SK-N-SH (cell line): ENCODE measurements around the gene TGFBI. TPM values are rescaled to one million over a fixed set of nuclear protein-coding genes. Genes with fewer than 3 reads are reported as not detected.
A peak's percentile ranks its signal among the peaks of the same experiment; 100 is the strongest.

Experiments
- CTCF ChIA-PET: fragments of 300-600, 350-600 bp; formaldehyde crosslinking; extraction: SDS; loops from one replicate; lab custom pipeline; 2021; lab: Yijun Ruan, JAX
- POLR2A ChIA-PET: fragments of 350-600 bp; sonication (Branson Sonifier 250); formaldehyde crosslinking; extraction: SDS; loops from one replicate; lab custom pipeline; 2020; ENCODE audit warnings: antibody characterized with exemption, inconsistent platforms; lab: Yijun Ruan, JAX
- DNase-seq: peaks from one replicate; pipeline ENCODE4 v3.0.0; 2012
- H2AFZ ChIP-seq: fragments of 200-600 bp; sonication (generic); 2 replicates; pipeline ENCODE4 v1.8.1; 2016; ENCODE audit warnings: antibody characterized with exemption, mild to moderate bottlenecking, low read depth
- H3F3A ChIP-seq: fragments of 200-600 bp; sonication (generic); replicated peaks from 2 replicates; pipeline ENCODE3; 2016; ENCODE audit warnings: antibody characterized with exemption, mild to moderate bottlenecking; ENCODE audit not compliant: insufficient read depth
- H3K27ac ChIP-seq, 2 experiments: fragments of 200-500 bp in 1 of 2; fragments of 200-600 bp in 1 of 2; sonication (Bioruptor generic) in 1 of 2; sonication (generic), shearing (Covaris generic) in 1 of 2; 2 replicates each; pipeline versions ENCODE4 v1.5.1 to v1.6.1; 2014 to 2016; ENCODE audit warnings: low read depth in 2 of 2, inconsistent platforms in 1 of 2, low read length in 1 of 2, mild to moderate bottlenecking in 1 of 2, mixed read lengths in 1 of 2
- H3K27me3 ChIP-seq: fragments of 200-600 bp; sonication (generic), shearing (Covaris generic); 2 replicates; pipeline ENCODE4 v1.6.1; 2016; ENCODE audit warnings: mixed run types; ENCODE audit not compliant: insufficient read depth
- H3K36me3 ChIP-seq, 2 experiments: fragments of 200-500 bp in 1 of 2; fragments of 200-600 bp in 1 of 2; sonication (Bioruptor generic) in 1 of 2; sonication (generic) in 1 of 2; replicated peaks in 1 of 2; 2 replicates each; pipeline versions ENCODE3 to v1.5.1; 2014 to 2016; ENCODE audit warnings: low read length in 1 of 2, mild to moderate bottlenecking in 1 of 2; ENCODE audit not compliant: insufficient read depth in 2 of 2, control insufficient read depth in 1 of 2
- H3K4me1 ChIP-seq, 2 experiments: fragments of 200-500 bp in 1 of 2; fragments of 200-600 bp in 1 of 2; sonication (Bioruptor generic) in 1 of 2; sonication (generic), shearing (Covaris generic) in 1 of 2; 2 replicates each; pipeline versions ENCODE4 v1.5.1 to v1.6.1; 2014 to 2016; ENCODE audit warnings: low read depth in 1 of 2, low read length in 1 of 2, mixed run types in 1 of 2; ENCODE audit not compliant: insufficient read depth in 2 of 2, control insufficient read depth in 1 of 2
- H3K4me2 ChIP-seq: fragments of 200-600 bp; sonication (generic), shearing (Covaris generic); 2 replicates; pipeline ENCODE4 v1.6.1; 2017; ENCODE audit warnings: mixed run types
- H3K4me3 ChIP-seq, 2 experiments: fragments of 200-500 bp in 1 of 2; fragments of 200-600 bp in 1 of 2; sonication (Bioruptor generic) in 1 of 2; sonication (generic), shearing (Covaris generic) in 1 of 2; 2 replicates each; pipeline versions ENCODE4 v1.5.1 to v1.8.1; 2014 to 2016; ENCODE audit warnings: low read depth in 2 of 2, inconsistent platforms in 1 of 2, low read length in 1 of 2, mild to moderate bottlenecking in 1 of 2, mixed read lengths in 1 of 2, moderate library complexity in 1 of 2
- H3K79me2 ChIP-seq: fragments of 200-600 bp; sonication (generic); 2 replicates; pipeline ENCODE4 v1.8.1; 2017; ENCODE audit warnings: mild to moderate bottlenecking; ENCODE audit not compliant: insufficient read depth
- H3K9ac ChIP-seq: fragments of 200-600 bp; sonication (generic); 2 replicates; pipeline ENCODE4 v1.6.1; 2017; ENCODE audit warnings: mixed run types
- H3K9me2 ChIP-seq: fragments of 200-600 bp; sonication (generic); 2 replicates; pipeline ENCODE4 v1.6.1; 2017; ENCODE audit warnings: mixed run types
- H3K9me3 ChIP-seq: fragments of 200-600 bp; sonication (generic); 2 replicates; pipeline ENCODE4 v1.6.1; 2017; ENCODE audit warnings: mixed run types, mild to moderate bottlenecking, moderate library complexity
- H4K20me1 ChIP-seq: fragments of 200-600 bp; sonication (generic); 2 replicates; pipeline ENCODE4 v1.6.1; 2017; ENCODE audit warnings: mild to moderate bottlenecking, mixed run types; ENCODE audit not compliant: insufficient read depth
- EP300 ChIP-seq, 2 experiments: IDR thresholded peaks; 2 replicates each; pipeline versions ENCODE4 v1.4.0 to v1.6.1; 2012; ENCODE audit warnings: borderline replicate concordance in 1 of 2, low read depth in 1 of 2, low read length in 1 of 2
- FOXJ3 ChIP-seq: sonication (generic); formaldehyde crosslinking; IDR thresholded peaks from 2 replicates; pipeline ENCODE4 v1.5.1; 2020; ENCODE audit warnings: mild to moderate bottlenecking, missing genetic modification reagents
- RCOR1 ChIP-seq: fragments of 150-350 bp; IDR thresholded peaks from 2 replicates; pipeline ENCODE4 v1.6.1; 2017; ENCODE audit warnings: antibody characterized with exemption, low read length
- RXRA ChIP-seq: IDR thresholded peaks from 2 replicates; pipeline ENCODE4 v1.4.0; 2012; ENCODE audit warnings: low read depth, mild to moderate bottlenecking, borderline replicate concordance
- SIN3A ChIP-seq: IDR thresholded peaks from 2 replicates; pipeline ENCODE4 v1.6.1; 2012; ENCODE audit warnings: low read depth, mild to moderate bottlenecking, low read length, moderate library complexity, borderline replicate concordance
- SMC3 ChIP-seq: IDR thresholded peaks from 2 replicates; pipeline ENCODE4 v1.6.1; 2012; ENCODE audit warnings: low read depth, low read length, improper control_type of control experiment
- TAF1 ChIP-seq: IDR thresholded peaks from 2 replicates; pipeline ENCODE4 v1.6.1; 2012; ENCODE audit warnings: low read depth, mild to moderate bottlenecking, low read length, moderate library complexity, borderline replicate concordance
- TCF12 ChIP-seq: IDR thresholded peaks from 2 replicates; pipeline ENCODE4 v1.4.0; 2012
- TEAD4 ChIP-seq: IDR thresholded peaks from 2 replicates; pipeline ENCODE4 v1.4.0; 2012; ENCODE audit warnings: mild to moderate bottlenecking, borderline replicate concordance; ENCODE audit not compliant: insufficient read depth
- USF2 ChIP-seq: fragments of 150-350 bp; IDR thresholded peaks from 2 replicates; pipeline ENCODE4 v1.6.1; 2017; ENCODE audit warnings: antibody characterized with exemption, low read length, low read depth, borderline replicate concordance
- WGBS: methylation state at CpG from one replicate; pipeline ENCODE4 v1.1.6; 2017; ENCODE audit warnings: low lambda C conversion rate; 5-methylcytosine and 5-hydroxymethylcytosine counted together
- polyA plus RNA-seq, 3 experiments: library from polyadenylated mRNA; depleted of rRNA; stranded (reverse); fragments of >200 nt; gene quantifications; 2 replicates each; pipeline ENCODE4 v1.2.3, GENCODE V29; 2012

TGFBI gene
- polyA plus RNA-seq, 1 of the 3 experiments (the other 2 are of a cell fraction), result 2,678 TPM

GRCh38 chr5:136058972-136059354 lies 30.2 kb downstream of the TGFBI start:
- ChIA-PET POLR2A (no interaction called here), CTCF (interaction anchor here (1.1 to 2.0 kb wide), 5 partner anchors 22 to 62 kb away, joined by 3 to 7 read pairs (median 4); no protein-coding TSS in a partner anchor)
- Histone ChIP-seq H3K4me3 (no peak overlapping the region), H3K36me3 (peaks cover 61 to 68% of the 10 kb centered on the region in 2 experiments), H3K9me2 (no peaks in the 10 kb centered on the region), H3K27me3 (no peaks in the 10 kb centered on the region), H2AFZ (no peak overlapping the region), H3K9me3 (no peaks in the 10 kb centered on the region), H3K4me2 (no peak overlapping the region), H3K4me1 (peaks cover 18 to 48% of the 10 kb centered on the region in 2 experiments; a peak in 3 of 4 replicates), H3F3A (peaks cover 92% of the 10 kb centered on the region), H4K20me1 (0 out of 2 replicates have a peak, but pooled peaks cover 2% of the 10 kb centered on the region), H3K27ac (peak overlapping the region; percentile 89 to 97), H3K9ac (peak overlapping the region; percentile 73), H3K79me2 (peaks cover 7% of the 10 kb centered on the region; the same call in 1 of the 2 replicates)
- TF ChIP-seq RXRA, result no peak
- TF ChIP-seq RCOR1, result no peak
- TF ChIP-seq TAF1, result no peak
- TF ChIP-seq SIN3A, result no peak
- TF ChIP-seq TEAD4, result no peak
- TF ChIP-seq FOXJ3, result no peak
- no peak for TF ChIP-seq EP300 (IDR thresholded peaks at IDR 0.05; ENCODE audit: borderline replicate concordance in 1 of 2, low read depth in 1 of 2, low read length in 1 of 2)
- 82% methylated on average over 6 of the region's 6 CpGs for WGBS
- DNase-seq, result no peak

GRCh38 chr5:136060963-136061362 lies 32.2 kb downstream of the TGFBI start:
- Histone ChIP-seq H4K20me1 (0 out of 2 replicates have a peak, but pooled peaks cover 2% of the 10 kb centered on the region), H2AFZ (no peak overlapping the region), H3K4me3 (no peak overlapping the region), H3K36me3 (peaks cover 55 to 61% of the 10 kb centered on the region in 2 experiments), H3K4me2 (no peak overlapping the region), H3K4me1 (peaks cover 18 to 29% of the 10 kb centered on the region in 2 experiments; a peak in 3 of 4 replicates), H3K27me3 (no peaks in the 10 kb centered on the region), H3K9me3 (no peaks in the 10 kb centered on the region), H3K9ac (no peak overlapping the region), H3K27ac (peak overlapping the region in 1 of 2 experiments; percentile 97; a peak in 1 of 4 replicates), H3K9me2 (no peaks in the 10 kb centered on the region), H3F3A (peaks cover 94% of the 10 kb centered on the region), H3K79me2 (no peaks in the 10 kb centered on the region)
- no peak for DNase-seq
- TF ChIP-seq SMC3, result no peak
- no peak for TF ChIP-seq TEAD4
- TF ChIP-seq EP300 (IDR thresholded peaks at IDR 0.05; ENCODE audit: borderline replicate concordance in 1 of 2, low read depth in 1 of 2, low read length in 1 of 2), result no peak
- TF ChIP-seq TCF12, result no peak
- no peak for TF ChIP-seq USF2
- WGBS, result 98% methylated on average over 7 of the region's 7 CpGs
- POLR2A ChIA-PET, result no interaction called here
- CTCF ChIA-PET, result interaction anchor here (1.0 to 1.8 kb wide), 2 partner anchors 116 to 170 kb away, joined by 3 to 6 read pairs; no protein-coding TSS in a partner anchor
